Upper lobe of left lung (tissue), 4 donors: ENCODE data around the gene WIF1.

Experiments
- POLR2A ChIP-seq, 4 donors: fragments of 450-650 bp; IDR thresholded peaks; one replicate each; pipeline ENCODE4 v1.5.1; 2016 to 2017; ENCODE audit warnings: antibody characterized with exemption in 4 of 4, mild to moderate bottlenecking in 2 of 4
- POLR2AphosphoS5 ChIP-seq, 2 donors: sonication (generic); formaldehyde crosslinking; IDR thresholded peaks; one replicate each; pipeline ENCODE4 v1.5.1; 2017; ENCODE audit warnings: antibody characterized with exemption in 2 of 2
- TF ChIP-seq, protein P1 (sequence below), 6 experiments: fragments of 450-650 bp in 4 of 6; fragments of 200-600 bp in 2 of 6; sonication (generic) in 2 of 6; IDR thresholded peaks; one replicate each; pipeline ENCODE4 v1.5.1; 2016 to 2019; ENCODE audit warnings: antibody characterized with exemption in 6 of 6

- TF ChIP-seq, protein P1, sequence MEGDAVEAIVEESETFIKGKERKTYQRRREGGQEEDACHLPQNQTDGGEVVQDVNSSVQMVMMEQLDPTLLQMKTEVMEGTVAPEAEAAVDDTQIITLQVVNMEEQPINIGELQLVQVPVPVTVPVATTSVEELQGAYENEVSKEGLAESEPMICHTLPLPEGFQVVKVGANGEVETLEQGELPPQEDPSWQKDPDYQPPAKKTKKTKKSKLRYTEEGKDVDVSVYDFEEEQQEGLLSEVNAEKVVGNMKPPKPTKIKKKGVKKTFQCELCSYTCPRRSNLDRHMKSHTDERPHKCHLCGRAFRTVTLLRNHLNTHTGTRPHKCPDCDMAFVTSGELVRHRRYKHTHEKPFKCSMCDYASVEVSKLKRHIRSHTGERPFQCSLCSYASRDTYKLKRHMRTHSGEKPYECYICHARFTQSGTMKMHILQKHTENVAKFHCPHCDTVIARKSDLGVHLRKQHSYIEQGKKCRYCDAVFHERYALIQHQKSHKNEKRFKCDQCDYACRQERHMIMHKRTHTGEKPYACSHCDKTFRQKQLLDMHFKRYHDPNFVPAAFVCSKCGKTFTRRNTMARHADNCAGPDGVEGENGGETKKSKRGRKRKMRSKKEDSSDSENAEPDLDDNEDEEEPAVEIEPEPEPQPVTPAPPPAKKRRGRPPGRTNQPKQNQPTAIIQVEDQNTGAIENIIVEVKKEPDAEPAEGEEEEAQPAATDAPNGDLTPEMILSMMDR (IDR thresholded peaks at IDR 0.05): peak in 3 of 6 experiments; percentile 30 to 58 (median 39)
- peak in 2 of 4 donors; percentile 19 to 21 for TF ChIP-seq POLR2A (IDR thresholded peaks at IDR 0.05)
- TF ChIP-seq POLR2AphosphoS5 (IDR thresholded peaks at IDR 0.05): no peak
Measured at GRCh38 chr12:65121049-65121955, at the start of gene WIF1.
